Liver (tissue), 9 donors: ENCODE data around the gene HMX3. TPM values are rescaled to one million over a fixed set of nuclear protein-coding genes. Genes with fewer than 3 reads are reported as not detected.

Experiments
- DNase-seq: peaks from one replicate; pipeline ENCODE4 v3.0.0-alpha.2; 2017; ENCODE audit warnings: low spot score
- H3K27ac ChIP-seq, 2 donors: one replicate each; pipeline ENCODE4 v1.7.0; 2013; ENCODE audit warnings: inconsistent platforms in 2 of 2, low read length in 2 of 2, control low read depth in 1 of 2, low read depth in 1 of 2, mild to moderate bottlenecking in 1 of 2
- H3K27me3 ChIP-seq, 4 donors: one replicate each; pipeline versions ENCODE4 v1.6.1 to v1.7.0; 2013; ENCODE audit warnings: low read length in 3 of 4, inconsistent platforms in 1 of 4, mild to moderate bottlenecking in 1 of 4, moderate library complexity in 1 of 4; ENCODE audit not compliant: control insufficient read depth in 4 of 4, insufficient read depth in 4 of 4
- H3K36me3 ChIP-seq, 4 donors: one replicate each; pipeline versions ENCODE4 v1.6.1 to v1.7.0; 2013; ENCODE audit warnings: low read length in 3 of 4, mild to moderate bottlenecking in 3 of 4, low read depth in 1 of 4, moderate library complexity in 1 of 4; ENCODE audit not compliant: control insufficient read depth in 4 of 4, insufficient read depth in 3 of 4
- H3K4me1 ChIP-seq, 4 donors: one replicate each; pipeline versions ENCODE4 v1.6.1 to v1.7.0; 2013; ENCODE audit warnings: low read length in 3 of 4, mild to moderate bottlenecking in 3 of 4, moderate library complexity in 1 of 4; ENCODE audit not compliant: control insufficient read depth in 4 of 4, insufficient read depth in 4 of 4
- H3K4me3 ChIP-seq, 3 donors: one replicate each; pipeline versions ENCODE4 v1.6.1 to v1.7.0; 2013; ENCODE audit warnings: low read length in 3 of 3, control low read depth in 1 of 3, low read depth in 1 of 3, mild to moderate bottlenecking in 1 of 3
- H3K9ac ChIP-seq, 2 donors: one replicate each; pipeline ENCODE4 v1.7.0; 2013; ENCODE audit warnings: low read length in 2 of 2, mild to moderate bottlenecking in 2 of 2, moderate library complexity in 2 of 2, control low read depth in 1 of 2, low read depth in 1 of 2
- H3K9me3 ChIP-seq, 4 donors: one replicate each; pipeline versions ENCODE4 v1.6.1 to v1.7.0; 2013; ENCODE audit warnings: low read length in 3 of 4; ENCODE audit not compliant: control insufficient read depth in 4 of 4
- EGR1 ChIP-seq, 2 donors: IDR thresholded peaks; 2 replicates each; pipeline ENCODE4 v1.6.1; 2016 to 2018; ENCODE audit warnings: antibody characterized with exemption in 2 of 2, low read depth in 2 of 2
- GABPA ChIP-seq, 2 donors: IDR thresholded peaks in 1 of 2; conservative IDR thresholded peaks in 1 of 2; 2 replicates each; pipeline ENCODE4 v1.6.1; 2016; ENCODE audit warnings: antibody characterized with exemption in 2 of 2, mild to moderate bottlenecking in 1 of 2, moderate library complexity in 1 of 2
- JUND ChIP-seq, 2 donors: IDR thresholded peaks; 2 replicates each; pipeline ENCODE4 v1.6.1; 2016; ENCODE audit warnings: antibody characterized with exemption in 2 of 2
- NR2F2 ChIP-seq: IDR thresholded peaks from 2 replicates; pipeline ENCODE4 v1.6.1; 2016; ENCODE audit warnings: antibody characterized with exemption
- RAD21 ChIP-seq, 2 donors: IDR thresholded peaks; 2 replicates each; pipeline ENCODE4 v1.6.1; 2016; ENCODE audit warnings: antibody characterized with exemption in 2 of 2, mild to moderate bottlenecking in 2 of 2
- SP1 ChIP-seq: IDR thresholded peaks from 2 replicates; pipeline ENCODE4 v1.6.1; 2018; ENCODE audit warnings: antibody characterized with exemption, mild to moderate bottlenecking
- TAF1 ChIP-seq: conservative IDR thresholded peaks from 2 replicates; pipeline ENCODE4 v1.6.1; 2016; ENCODE audit warnings: antibody characterized with exemption, mild to moderate bottlenecking
- WGBS: extraction: QIAGEN DNeasy Blood & Tissue Kit; methylation state at CpG from one replicate; pipeline ENCODE4 v1.1.7; 2013; 5-methylcytosine and 5-hydroxymethylcytosine counted together
- polyA plus RNA-seq, 2 donors: library from polyadenylated mRNA; stranded (reverse) in 1 of 2; unstranded in 1 of 2; fragments of 200-250 nt in 1 of 2; fragments of >200 nt in 1 of 2; fragmentation: Nextera tagmentation in 1 of 2; extraction: Ambion mirVana in 1 of 2; gene quantifications; one replicate each; pipeline versions ENCODE4 v1.2.1 to v1.2.3, GENCODE V29; 2013 to 2015
- total RNA-seq, 2 donors: library from RNA; depleted of rRNA; stranded (reverse); fragments of >200 nt; gene quantifications; one replicate each; pipeline ENCODE4 v1.2.3, GENCODE V29; 2014
- TF ChIP-seq, protein P1 (sequence below): fragments of 150-350 bp; IDR thresholded peaks from 2 replicates; pipeline ENCODE4 v1.5.1; 2017; ENCODE audit warnings: improper control_type of control experiment, low read depth, low read length; ENCODE audit not compliant: missing input control
- TF ChIP-seq, protein P2 (sequence below): IDR thresholded peaks from 2 replicates; pipeline ENCODE4 v1.6.1; 2016; ENCODE audit warnings: antibody characterized with exemption, mild to moderate bottlenecking
- TF ChIP-seq, protein P3 (sequence below): IDR thresholded peaks from 2 replicates; pipeline ENCODE4 v1.6.1; 2016; ENCODE audit warnings: antibody characterized with exemption
- TF ChIP-seq, protein P4 (sequence below): IDR thresholded peaks from 2 replicates; pipeline ENCODE4 v1.6.1; 2016; ENCODE audit warnings: antibody characterized with exemption
- donor health status: healthy.
- donor health status: healthy.
- donor health status: healthy.
- donor health status: healthy.
- donor health status: healthy.

Gene HMX3
- total and polyA plus RNA-seq, 4 donors = not detected

DNA sequence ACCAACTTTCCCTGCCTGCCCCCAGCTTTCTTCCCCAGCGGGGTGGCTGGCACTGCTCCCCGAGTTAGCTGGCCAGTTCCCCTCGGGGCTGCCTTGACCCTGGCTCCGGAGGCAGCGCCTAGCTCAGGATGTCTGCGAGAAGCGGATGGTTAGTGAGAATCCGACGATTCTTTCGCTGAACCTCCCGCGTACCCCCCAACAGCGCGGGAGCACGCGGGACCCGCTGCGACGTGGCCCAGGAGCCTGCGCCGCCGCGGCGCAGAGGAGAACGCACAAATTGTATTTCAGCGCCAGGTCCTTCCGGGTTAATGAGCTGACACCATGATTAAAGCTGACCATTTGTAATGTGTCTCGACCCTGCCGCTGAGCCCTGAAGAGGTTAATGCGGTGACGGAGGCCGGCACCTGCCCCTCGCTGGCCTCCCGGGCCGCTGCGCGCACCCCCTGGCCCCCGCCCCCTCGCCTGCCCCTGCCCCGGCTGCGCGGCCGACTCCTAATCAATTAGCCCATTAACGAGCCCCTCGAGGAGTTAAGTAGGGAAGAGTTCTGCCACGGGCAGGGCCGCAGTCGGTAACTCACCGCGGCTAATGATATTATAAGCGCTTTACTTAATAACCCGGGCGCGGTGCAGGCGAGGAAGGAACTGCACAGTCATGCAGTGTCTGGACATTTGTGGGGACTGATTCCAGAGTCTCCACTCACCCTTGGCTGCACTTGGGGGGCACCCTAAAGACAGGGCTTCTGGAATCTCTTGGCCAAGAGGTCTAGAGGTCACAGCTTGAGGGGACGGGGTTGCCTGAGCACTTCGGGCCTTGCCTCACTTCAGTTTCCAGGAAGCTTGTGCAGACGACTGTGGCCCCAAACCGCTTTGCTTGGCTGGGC is 10.5 kb downstream of the HMX3 start:
- TF ChIP-seq EGR1 (IDR thresholded peaks at IDR 0.05; ENCODE audit: low read depth in 2 of 2) (no peak), TAF1 (no peak), GABPA (IDR thresholded peaks at IDR 0.05 in 1 of 2, conservative IDR thresholded peaks at IDR 0.05 in 1 of 2) (no peak)
- TF ChIP-seq, protein P1, sequence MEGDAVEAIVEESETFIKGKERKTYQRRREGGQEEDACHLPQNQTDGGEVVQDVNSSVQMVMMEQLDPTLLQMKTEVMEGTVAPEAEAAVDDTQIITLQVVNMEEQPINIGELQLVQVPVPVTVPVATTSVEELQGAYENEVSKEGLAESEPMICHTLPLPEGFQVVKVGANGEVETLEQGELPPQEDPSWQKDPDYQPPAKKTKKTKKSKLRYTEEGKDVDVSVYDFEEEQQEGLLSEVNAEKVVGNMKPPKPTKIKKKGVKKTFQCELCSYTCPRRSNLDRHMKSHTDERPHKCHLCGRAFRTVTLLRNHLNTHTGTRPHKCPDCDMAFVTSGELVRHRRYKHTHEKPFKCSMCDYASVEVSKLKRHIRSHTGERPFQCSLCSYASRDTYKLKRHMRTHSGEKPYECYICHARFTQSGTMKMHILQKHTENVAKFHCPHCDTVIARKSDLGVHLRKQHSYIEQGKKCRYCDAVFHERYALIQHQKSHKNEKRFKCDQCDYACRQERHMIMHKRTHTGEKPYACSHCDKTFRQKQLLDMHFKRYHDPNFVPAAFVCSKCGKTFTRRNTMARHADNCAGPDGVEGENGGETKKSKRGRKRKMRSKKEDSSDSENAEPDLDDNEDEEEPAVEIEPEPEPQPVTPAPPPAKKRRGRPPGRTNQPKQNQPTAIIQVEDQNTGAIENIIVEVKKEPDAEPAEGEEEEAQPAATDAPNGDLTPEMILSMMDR = no peak
- TF ChIP-seq, protein P2, sequence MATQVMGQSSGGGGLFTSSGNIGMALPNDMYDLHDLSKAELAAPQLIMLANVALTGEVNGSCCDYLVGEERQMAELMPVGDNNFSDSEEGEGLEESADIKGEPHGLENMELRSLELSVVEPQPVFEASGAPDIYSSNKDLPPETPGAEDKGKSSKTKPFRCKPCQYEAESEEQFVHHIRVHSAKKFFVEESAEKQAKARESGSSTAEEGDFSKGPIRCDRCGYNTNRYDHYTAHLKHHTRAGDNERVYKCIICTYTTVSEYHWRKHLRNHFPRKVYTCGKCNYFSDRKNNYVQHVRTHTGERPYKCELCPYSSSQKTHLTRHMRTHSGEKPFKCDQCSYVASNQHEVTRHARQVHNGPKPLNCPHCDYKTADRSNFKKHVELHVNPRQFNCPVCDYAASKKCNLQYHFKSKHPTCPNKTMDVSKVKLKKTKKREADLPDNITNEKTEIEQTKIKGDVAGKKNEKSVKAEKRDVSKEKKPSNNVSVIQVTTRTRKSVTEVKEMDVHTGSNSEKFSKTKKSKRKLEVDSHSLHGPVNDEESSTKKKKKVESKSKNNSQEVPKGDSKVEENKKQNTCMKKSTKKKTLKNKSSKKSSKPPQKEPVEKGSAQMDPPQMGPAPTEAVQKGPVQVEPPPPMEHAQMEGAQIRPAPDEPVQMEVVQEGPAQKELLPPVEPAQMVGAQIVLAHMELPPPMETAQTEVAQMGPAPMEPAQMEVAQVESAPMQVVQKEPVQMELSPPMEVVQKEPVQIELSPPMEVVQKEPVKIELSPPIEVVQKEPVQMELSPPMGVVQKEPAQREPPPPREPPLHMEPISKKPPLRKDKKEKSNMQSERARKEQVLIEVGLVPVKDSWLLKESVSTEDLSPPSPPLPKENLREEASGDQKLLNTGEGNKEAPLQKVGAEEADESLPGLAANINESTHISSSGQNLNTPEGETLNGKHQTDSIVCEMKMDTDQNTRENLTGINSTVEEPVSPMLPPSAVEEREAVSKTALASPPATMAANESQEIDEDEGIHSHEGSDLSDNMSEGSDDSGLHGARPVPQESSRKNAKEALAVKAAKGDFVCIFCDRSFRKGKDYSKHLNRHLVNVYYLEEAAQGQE = no peak
- TF ChIP-seq, protein P3, sequence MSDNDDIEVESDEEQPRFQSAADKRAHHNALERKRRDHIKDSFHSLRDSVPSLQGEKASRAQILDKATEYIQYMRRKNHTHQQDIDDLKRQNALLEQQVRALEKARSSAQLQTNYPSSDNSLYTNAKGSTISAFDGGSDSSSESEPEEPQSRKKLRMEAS = no peak
- TF ChIP-seq, protein P4, sequence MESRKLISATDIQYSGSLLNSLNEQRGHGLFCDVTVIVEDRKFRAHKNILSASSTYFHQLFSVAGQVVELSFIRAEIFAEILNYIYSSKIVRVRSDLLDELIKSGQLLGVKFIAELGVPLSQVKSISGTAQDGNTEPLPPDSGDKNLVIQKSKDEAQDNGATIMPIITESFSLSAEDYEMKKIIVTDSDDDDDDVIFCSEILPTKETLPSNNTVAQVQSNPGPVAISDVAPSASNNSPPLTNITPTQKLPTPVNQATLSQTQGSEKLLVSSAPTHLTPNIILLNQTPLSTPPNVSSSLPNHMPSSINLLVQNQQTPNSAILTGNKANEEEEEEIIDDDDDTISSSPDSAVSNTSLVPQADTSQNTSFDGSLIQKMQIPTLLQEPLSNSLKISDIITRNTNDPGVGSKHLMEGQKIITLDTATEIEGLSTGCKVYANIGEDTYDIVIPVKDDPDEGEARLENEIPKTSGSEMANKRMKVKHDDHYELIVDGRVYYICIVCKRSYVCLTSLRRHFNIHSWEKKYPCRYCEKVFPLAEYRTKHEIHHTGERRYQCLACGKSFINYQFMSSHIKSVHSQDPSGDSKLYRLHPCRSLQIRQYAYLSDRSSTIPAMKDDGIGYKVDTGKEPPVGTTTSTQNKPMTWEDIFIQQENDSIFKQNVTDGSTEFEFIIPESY = no peak

DNA sequence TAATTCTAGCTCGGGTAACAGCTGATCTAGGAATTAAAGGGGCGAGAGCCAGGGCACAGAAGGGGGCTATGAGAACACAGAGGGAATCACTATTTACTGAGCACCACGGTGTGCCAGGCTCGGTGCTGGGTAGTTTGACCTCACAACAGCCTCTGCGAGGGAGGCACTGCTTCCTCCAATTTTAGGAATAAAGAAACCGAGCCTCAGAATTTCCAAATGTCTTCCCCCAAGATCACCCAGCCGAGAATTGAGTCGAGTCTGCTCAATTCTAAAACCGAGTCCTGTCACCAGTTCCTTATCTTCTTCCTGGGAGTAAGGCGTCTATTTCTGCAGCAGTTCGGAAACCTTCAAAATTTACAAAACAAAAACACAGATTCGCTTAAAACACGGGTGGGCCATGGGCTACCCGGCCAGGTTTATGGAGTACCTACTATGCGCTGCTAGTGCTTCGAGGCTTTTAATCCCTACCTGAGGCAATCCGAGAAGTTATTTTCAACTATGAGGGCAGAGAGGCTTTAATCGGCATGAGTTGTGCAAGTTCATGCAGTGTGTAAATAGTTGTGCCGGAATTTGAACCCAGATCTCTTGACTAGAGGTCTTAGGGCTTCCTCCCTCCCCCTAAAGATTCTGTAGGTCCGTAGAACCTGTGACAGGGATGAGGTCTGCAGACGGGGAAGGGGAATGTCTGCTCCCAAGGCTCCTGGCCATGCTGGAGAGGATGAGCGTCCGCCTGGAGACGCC is 11.3 kb downstream of the HMX3 start:
- no peak overlapping the region for H3K4me3 ChIP-seq
- DNase-seq = no peak
- no peak overlapping the region for H3K27ac ChIP-seq
- H3K27me3 ChIP-seq = peaks cover 18 to 39% (median 28%) of the 10 kb centered on the region in 4 donors
- no peaks in the 10 kb centered on the region for H3K9me3 ChIP-seq
- WGBS = 13% methylated on average over 24 of the region's 24 CpGs
- H3K4me1 ChIP-seq = peaks cover 10 to 41% (median 20%) of the 10 kb centered on the region in 4 donors
- H3K36me3 ChIP-seq = no peaks in the 10 kb centered on the region
- no peak overlapping the region for H3K9ac ChIP-seq
- TF ChIP-seq NR2F2 (no peak), TAF1 (no peak), JUND (IDR thresholded peaks at IDR 0.05) (no peak), RAD21 (IDR thresholded peaks at IDR 0.05) (no peak), GABPA (IDR thresholded peaks at IDR 0.05 in 1 of 2, conservative IDR thresholded peaks at IDR 0.05 in 1 of 2) (no peak), SP1 (no peak)
- TF ChIP-seq, protein P2 = no peak
- TF ChIP-seq, protein P4 = no peak

More for the DNA sequence above, 10.5 kb downstream of the HMX3 start:
- H3K27ac ChIP-seq = no peak overlapping the region
- DNase-seq = no peak
- no peaks in the 10 kb centered on the region for H3K9me3 ChIP-seq
- H3K27me3 ChIP-seq = peaks cover 16 to 44% (median 32%) of the 10 kb centered on the region in 4 donors
- peaks cover 9 to 38% (median 19%) of the 10 kb centered on the region in 4 donors for H3K4me1 ChIP-seq
- WGBS = 5% methylated on average over 59 of the region's 59 CpGs
- no peaks in the 10 kb centered on the region for H3K36me3 ChIP-seq
- no peak overlapping the region for H3K9ac ChIP-seq
- H3K4me3 ChIP-seq = no peak overlapping the region
